Left colon (tissue), 2 donors: ENCODE data around the gene FGFR3. TPM values are rescaled to one million over a fixed set of nuclear protein-coding genes. Genes with fewer than 3 reads are reported as not detected.

Experiments
- ATAC-seq: fragments of 200-7000 bp; cut with Tn5 transposase; one replicate; pipeline ENCODE4 v1.9.1; 2020; ENCODE audit warnings: mild to moderate bottlenecking, moderate library complexity
- DNase-seq, 2 donors: peaks; one replicate each; pipeline ENCODE4 v3.0.0-alpha.2; 2020
- intact Hi-C, 2 donors: fragments of 100-400 bp; cut with DNase I in 1 of 2; cut with micrococcal nuclease in 1 of 2; formaldehyde crosslinking; loops; one replicate each; pipeline versions ENCODE4 v1.11.2 to v1.14.0; 2022; cut with DNase I, micrococcal nuclease
- total RNA-seq, 2 donors: library from RNA; stranded (reverse); fragmentation: NEBNext Ultra II Directional; extraction: Animal tissue kit (Norgen Biotek cat#: 25700); gene quantifications; one replicate each; pipeline ENCODE4 v1.2.1, GENCODE V29; 2021
- donor health status: DM: no; HTN: no; CAD: no.
- donor health status: DM: yes; HTN: yes; CAD: no.

Gene FGFR3
- total RNA-seq, 2 donors from 2014 or later, result 46.5 to 57.4 TPM

DNA sequence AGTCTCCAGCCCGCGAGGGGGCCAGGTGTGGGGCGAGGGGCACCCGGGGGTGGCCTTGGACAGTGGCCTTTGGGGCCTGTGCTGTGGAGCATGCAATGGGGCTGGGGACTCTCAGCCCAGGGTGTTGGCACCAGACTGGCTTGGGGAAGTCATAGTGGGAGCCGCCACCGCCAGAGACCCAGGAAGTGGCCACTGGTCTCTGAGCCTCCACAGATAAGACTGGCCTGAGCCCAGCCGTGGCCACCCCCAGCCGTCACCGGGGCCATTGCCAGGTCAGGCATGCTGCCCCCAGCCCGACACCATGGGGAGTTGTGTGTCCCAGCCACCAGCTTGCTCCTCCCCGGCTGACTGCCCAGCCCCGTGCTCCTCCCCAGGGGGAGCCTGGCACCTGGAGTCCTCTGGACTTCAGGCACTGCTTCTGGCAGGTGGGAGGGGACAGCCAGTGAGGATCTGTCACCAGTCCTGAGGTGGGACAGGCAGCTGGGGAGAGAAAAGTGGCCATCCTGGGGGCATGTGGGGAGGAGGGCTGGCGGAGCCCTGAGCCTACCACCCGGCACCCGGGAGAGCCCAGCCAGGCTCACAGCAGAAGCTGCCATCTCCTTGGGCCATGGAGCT, 39.3 kb upstream of the FGFR3 start:
- intact Hi-C loops, result loop anchor here in 1 of 2 donors (5.0 kb wide), 1 partner anchor 143 kb away; no protein-coding TSS in a partner anchor
- DNase-seq (no peak), ATAC-seq (no peak)

DNA sequence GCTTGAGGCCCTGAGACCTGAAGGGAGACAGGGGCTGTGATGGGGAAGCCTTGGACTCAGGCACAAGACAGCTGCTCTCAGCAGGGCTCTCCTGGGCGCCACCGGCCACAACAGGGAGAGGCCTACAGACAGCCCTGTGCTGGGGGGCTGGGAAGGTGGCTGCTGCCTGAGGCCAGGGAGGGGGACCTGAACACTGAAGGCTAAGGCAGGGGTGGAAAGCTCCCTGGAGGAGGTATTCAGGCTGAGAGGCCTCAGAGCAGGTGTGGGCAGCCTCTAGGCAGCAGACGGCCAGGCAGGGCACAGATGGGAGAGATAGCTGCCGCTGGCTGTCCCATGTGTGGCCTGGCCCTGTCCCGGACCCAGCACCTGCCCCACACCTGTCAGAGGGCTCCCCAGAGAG, 38.8 kb upstream of the FGFR3 start:
- DNase-seq (no peak), ATAC-seq (no peak)
- intact Hi-C loops, result loop anchor here in 1 of 2 donors (5.0 kb wide), 1 partner anchor 143 kb away; no protein-coding TSS in a partner anchor

DNA sequence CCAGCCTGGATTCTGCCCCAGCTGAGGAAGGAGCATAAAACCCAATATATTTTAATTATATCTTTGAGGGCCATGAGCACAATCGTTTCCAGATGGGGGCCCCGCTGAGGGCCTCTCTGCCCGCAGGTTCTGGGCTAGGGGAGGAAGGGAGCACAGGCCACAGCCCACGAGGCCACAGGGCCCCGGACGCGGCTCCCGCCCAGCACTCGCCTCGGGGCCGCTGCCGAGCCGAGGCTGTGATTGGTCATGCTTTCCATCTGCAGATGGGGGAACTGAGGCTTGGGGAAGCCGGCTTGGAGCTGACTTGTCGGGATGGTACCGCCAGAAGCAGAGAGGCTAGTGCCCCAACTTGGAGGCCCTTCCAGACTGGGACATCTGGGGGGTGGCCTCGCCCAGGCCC, 37.8 kb upstream of the FGFR3 start:
- ATAC-seq (no peak), DNase-seq (no peak)
- intact Hi-C loops, result no loop called here

DNA sequence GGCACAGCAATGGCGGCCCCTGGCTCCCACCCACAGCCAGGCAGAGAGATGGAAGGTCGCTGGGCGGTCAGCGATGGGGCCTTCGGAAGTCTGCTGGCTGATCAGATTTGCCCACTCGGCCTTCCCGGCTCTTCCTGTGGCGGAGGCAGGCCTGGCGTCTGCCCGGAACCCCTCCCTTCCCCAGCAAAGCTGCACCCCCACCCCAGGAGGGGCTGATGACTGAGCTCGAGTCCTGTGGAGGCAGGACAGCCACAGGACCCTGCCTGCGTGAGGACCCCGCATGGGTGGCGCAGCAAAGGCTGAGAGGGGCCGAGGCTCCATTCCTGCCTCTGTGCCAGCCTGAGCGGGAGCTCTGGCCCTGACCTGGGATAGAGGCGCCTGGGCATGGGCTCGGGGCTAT, 37.0 kb upstream of the FGFR3 start:
- intact Hi-C loops, result no loop called here
- no peak for DNase-seq
- no peak for ATAC-seq

DNA sequence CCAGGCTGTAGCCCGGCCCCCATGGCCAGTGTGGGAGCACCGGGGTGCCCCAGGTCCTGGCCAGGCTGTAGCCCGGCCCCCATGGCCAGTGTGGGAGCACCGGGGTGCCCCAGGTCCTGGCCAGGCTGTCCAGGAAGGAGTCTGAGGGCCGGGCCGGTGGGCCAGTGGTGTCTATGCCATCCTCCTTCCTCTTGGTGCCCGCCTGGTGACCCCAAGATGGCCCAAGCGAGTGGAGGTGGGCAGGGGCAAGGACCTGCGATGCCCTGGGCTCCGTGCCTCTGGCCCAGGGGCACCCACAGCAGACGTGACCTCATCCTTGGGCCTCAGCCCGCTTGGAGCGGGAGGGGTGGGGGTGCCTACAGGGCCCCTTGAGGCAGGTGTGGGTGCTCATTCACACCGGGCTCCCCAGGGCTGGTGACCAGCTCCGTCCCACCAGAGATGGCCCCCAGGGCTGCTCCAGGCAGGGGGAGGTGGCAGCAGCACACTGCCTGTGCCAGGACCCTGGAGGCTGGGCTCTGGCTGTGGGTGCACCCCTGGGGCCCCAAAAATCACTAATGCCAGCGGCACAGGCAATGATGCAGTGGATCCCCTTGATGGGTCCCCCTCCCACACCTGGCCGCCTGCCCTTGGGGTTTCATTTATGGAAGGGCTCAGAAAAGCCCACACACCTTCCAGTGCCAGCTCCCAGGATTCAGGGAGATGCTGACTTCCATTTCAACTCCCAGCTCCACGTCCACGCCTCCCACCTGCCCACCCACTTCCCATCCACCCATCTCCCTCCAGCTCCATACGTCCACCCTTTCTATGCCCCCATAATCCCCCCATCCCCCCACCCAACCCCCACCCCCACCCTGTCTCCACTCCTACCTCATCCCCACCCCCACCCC, 36.0 kb upstream of the FGFR3 start:
- DNase-seq, result no peak
- ATAC-seq, result no peak
- intact Hi-C loops, result no loop called here

DNA sequence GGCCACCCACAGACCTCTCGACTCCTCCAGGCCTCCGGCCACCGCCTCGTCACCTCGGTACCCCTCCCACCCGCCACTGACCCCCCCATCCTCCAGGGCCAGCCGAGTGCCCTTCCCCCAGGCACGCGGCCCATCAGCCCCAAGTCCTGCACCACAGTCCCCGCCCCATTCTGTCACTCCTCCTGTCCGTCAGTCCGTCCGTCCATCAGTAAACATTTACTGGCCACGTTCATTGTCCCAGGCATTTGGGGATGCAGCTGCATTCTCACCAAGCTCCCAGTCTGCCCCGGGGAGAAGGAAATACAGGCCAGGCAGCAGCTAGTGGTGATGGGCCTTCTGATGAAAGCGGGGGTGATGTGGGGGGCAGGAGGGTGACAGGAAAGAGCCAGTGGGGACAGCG, 35.3 kb upstream of the FGFR3 start:
- no peak for DNase-seq
- ATAC-seq, result no peak
- intact Hi-C loops, result no loop called here

DNA sequence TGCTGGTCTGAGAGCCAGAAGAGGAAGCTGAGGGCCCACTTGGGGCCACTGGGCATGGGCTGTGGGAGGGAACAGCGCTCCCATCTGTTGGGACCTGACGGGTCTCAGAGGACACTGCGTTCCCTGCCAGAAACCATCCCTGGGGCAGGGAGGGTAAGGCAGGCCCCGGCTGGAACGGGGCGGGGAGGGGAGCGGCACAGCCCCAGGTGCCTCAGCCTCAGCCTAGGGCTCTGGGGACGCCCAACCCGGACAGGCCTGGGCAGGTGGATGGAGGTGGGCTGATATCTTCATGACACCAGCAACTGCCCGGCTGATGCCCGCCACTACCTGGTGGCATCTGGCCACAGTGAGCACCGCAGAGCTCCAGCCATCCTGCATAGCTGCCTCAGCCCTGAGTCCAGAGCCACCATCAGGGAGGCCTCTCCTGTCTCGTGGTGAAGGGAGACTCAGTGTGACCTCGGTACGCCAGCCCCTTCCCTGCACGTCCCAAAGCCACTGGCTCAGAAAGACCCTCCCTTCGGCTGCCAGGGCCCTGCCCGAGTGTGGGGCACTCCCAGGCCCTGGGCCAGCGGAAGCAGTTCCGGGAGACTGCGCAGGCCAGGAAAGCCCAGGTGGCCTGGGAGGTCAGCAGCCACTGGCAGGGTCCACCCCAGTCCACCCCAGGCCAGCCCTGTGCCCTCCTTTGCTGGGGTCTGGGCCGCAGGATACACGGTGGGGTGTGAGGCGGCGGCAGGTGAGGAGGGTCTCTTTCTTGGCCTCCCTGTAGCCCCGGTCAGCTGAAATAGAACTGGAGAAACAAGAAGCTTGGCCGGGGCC, 34.6 kb upstream of the FGFR3 start:
- intact Hi-C loops, result no loop called here
- no peak for ATAC-seq
- no peak for DNase-seq

DNA sequence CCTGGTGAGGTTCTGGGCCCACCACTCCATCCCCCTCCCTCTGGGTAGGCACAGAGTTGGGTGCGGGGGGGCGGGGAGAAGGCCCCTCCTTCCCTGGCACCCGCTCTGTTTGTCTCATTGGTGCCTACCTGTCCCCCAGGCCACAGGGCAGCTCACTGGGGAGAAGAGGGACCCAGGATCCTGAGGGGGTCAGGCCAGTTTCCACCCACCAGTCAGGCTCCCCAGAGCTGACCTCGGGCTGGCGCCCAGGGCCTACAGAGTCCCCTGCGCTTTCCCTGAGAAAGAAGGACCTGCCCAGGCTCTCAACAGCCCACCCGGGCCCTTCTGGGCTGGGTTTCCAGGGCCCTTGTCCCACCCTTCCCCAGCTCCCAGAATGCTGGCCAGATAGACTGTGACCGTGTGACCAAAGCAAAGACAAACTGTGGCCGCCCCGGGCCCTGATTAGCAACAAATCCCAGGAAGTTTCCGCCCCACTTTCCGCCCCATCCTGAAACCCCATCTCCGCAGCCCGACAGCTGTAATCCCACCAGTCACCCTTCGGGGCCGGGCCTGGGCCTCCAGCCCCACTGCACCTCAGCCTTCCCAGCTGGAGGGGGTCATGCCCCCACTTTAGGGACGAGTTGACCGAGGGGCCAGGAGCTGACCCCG, 33.8 kb upstream of the FGFR3 start:
- intact Hi-C loops, result no loop called here

DNA sequence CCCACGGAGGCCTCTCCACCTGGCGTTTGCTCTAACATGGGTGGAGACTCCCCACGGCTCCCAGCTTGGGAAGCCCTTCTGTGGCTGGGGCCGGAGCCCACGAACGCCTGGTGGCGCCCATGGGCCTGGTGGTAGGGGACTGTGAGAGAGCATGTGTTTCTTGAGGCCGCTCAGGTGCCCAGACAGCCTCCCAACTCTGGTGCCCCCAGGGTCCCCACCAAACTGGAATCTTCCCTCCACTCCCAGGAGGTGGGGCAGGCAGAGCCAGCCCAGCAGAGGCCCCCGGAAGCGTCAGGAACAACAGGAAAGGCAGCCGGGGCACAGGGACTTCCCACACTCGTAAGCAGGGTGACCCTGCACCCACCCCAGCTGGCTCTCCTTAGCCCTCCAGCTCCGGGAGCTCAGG, 33.3 kb upstream of the FGFR3 start:
- DNase-seq, result no peak
- intact Hi-C loops, result no loop called here
- ATAC-seq, result no peak

More for the DNA sequence above, 33.8 kb upstream of the FGFR3 start:
- ATAC-seq (no peak), DNase-seq (no peak)

DNA sequence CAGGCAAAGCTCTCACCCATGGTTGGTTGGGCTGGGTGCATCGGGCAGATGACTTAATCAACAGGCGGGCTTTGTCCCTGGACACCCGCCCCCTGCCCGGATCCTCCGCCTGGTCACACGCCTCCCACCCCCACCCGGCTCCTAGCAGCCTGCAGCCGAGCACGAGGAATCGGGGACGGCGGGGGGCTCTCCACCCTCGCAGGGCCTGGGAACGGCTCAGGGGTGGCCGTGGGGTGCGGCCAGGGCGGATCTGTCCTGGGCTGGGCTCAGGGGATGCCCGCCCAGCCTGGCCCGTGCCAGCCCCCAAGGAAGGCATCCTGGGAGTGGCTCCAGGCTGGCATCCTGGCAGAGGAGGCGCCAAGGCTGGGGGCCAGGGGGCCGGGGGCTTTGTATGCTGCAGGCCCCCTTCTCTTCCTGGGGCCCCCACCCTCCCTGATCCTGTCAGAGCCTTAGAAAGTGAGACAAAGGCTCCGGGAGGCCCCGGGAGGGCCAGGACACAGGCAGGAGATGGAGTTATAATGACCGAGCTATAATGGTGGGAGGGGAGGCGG, 32.5 kb upstream of the FGFR3 start:
- no peak for DNase-seq
- intact Hi-C loops, result no loop called here

DNA sequence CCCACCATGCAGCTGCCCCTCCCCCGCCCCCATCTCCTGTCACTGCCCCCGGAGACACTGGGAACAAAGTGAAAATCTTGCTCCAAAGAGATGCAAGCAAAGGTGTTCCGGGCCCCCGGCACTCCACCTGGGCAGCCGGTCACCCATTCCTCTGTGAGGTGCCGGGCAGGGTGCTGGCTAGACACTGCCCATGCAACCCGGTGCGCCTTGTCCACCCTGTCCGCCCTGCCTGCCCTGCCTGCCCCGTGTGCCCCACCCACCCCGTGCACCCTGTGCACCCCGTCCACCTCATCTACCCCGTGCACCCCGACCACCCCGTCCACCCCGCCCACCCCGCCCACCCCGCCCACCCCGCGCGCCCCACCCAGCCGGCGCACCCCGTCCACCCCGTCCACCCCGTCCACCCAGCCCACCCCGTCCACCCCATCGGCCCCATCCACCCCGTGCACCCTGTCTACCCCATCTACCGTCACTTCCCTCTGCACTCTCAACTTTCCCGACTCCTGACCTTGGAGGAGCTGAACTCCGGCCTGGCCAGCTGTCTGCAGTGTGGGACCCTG, 31.9 kb upstream of the FGFR3 start:
- DNase-seq, result no peak
- ATAC-seq, result no peak
- intact Hi-C loops, result no loop called here

More for the DNA sequence above, 32.5 kb upstream of the FGFR3 start:
- no peak for ATAC-seq

DNA sequence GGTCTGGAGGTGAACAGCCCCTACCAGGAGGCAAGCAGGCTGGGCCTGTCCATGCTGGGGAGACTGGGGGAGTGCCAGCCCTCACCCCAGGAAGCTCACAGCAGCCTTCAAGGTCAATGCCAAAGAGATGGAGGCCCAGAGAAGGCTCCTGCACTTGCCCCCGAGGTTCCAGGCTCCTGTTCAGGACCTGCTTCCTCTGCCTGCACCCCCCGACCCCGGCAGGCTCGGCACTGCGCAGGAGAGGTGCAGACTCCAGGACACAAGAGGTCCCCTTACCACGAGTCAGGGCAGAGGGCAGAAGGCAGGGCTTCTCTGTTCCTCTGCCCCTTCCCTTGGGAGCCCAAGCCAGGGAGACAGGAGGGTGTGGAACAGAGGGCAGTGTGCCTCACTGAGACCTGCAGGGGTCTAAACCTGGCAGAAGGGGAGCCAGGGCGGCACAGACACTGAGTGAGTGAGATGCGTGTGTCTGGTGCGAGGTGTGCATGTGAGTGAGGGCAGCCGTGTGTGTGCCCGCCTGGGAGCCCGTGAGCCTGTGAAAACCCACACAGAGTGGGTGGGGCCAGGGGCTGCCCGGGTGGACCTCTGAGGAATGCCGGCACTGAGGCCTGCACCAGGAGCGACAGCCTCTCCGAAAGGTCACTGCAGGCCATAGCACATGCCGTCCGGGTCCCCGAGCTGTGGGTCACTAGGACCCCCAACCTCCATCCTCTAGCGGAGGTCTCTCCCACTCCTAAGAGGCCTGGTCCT, 30.7 kb upstream of the FGFR3 start:
- DNase-seq (no peak), ATAC-seq (no peak)
- intact Hi-C loops, result no loop called here

DNA sequence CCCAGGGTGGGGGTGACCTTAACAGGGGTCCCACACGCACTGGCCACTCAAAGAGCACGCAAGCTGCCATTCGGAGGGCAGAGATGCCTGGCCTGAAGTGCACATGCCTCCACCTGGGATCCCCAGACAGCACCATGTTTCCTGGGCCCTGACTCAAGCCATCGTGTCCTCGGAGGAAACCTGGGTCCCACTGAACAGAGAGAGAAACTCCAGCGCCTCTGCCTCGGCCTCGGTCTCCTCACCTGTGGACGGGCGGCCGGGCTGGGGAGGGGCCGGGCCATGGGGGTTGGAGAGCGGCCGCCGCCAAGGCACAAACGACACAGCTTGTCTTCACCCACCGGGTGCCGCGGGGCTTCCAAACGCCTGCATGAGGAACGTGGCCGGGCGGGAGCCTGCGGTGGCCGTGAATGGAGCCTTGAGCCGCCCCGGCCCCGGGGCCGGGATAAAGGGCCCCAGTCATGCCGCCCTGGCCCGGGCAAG, 30.0 kb upstream of the FGFR3 start:
- ATAC-seq (no peak), DNase-seq (no peak)
- intact Hi-C loops, result no loop called here

DNA sequence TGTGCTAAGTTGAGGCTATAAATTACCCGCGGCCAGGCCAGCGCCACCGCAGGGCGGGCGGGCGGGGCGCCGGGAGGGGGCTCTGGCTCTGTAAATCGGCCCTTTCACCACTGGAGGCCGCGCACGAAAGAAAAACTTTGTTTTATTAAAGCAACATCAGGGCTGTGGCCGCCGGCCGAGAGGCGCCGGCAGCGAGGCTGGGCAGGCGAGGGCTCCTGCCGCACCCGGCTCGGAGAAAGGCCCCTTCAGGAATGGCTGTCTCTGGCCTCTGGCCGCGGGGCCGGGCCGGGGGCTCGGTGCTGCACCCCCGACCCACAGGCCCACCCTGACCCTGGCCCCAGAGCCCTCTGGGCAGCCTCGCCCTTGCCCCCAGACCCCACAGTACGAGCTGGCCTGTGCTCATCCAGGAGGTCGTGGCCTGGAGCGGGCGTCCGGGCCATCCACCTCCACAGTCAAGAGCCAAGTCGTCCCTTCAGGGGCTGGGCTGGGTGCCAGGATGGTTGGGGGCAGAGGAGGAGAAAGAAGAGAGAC, 29.5 kb upstream of the FGFR3 start:
- intact Hi-C loops, result no loop called here
- DNase-seq, result peak in 1 of 2 donors; percentile 45
- ATAC-seq, result peak; percentile 61

DNA sequence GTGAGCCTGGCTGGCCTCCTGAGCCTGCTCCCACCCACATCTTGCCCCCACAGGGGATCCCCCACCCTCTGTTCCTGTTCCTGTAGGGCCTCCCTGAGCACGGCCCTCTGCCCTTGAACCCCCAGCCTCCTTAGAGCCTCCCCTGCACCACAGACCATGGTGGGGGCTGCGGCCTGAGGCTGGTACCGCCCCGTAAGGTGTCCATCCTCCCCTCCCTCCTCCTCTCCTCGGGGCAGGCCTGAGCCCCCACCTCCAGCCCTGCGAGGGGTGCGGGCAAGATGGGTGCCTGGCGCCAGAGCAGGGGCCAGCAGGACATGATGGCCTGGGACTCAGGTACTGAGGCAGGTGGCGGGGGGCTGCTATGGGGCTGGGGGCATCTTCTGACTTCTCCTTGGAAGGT, 28.4 kb upstream of the FGFR3 start:
- no peak for DNase-seq
- intact Hi-C loops, result no loop called here
- no peak for ATAC-seq

DNA sequence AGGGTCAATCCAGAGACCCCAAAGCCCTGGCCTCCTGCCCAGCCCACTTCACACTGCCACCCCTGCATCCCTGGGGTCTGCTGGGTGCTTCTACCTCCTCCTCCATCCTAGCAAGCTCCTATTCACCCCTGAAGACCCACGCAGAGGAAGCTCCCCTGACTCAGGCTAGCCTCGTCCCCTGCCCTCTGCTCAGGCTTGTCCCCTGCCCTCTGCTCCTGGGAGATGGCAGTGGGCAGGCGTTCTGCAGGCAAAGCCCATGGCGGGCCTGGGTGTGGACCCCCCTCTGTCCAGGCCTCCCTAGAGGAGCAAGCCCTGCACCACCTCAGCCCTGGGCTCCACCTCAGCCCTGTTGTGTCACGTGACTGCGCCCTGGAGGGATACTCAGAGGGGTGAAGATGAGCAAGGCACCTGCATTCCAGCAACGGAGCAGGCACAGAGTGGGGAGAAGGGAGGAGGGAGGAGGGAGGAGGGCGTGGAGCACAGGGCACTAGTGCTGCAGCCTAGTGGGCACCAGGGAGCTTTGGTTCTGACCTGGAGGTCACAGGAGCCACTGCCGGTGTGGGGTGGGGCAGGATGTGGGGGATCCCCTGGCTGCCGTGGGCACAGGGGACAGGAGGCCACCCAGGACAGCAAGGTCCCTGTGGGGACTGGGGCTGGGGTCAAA, 27.6 kb upstream of the FGFR3 start:
- intact Hi-C loops, result no loop called here
- no peak for DNase-seq
- no peak for ATAC-seq
